Esophagus muscularis mucosa (tissue), 4 donors: Measurements from ENCODE around the gene INCENP.

Source experiments
- CTCF ChIP-seq, 3 experiments: fragments of 200-600 bp in 2 of 3; fragments of 450-650 bp in 1 of 3; sonication (generic) in 2 of 3; IDR thresholded peaks; one replicate each; pipeline ENCODE4 v1.5.1; 2017 to 2019; ENCODE audit warnings: antibody characterized with exemption in 3 of 3, mild to moderate bottlenecking in 2 of 3, moderate library complexity in 1 of 3
- EP300 ChIP-seq: sonication (generic); formaldehyde crosslinking; IDR thresholded peaks from one replicate; pipeline ENCODE4 v1.6.1; 2017; ENCODE audit warnings: antibody characterized with exemption
- POLR2A ChIP-seq: fragments of 450-650 bp; IDR thresholded peaks from one replicate; pipeline ENCODE4 v1.6.1; 2017; ENCODE audit warnings: antibody characterized with exemption, moderate library complexity, mild to moderate bottlenecking, low read depth
- POLR2AphosphoS5 ChIP-seq, 2 donors: sonication (generic); formaldehyde crosslinking; IDR thresholded peaks; one replicate each; pipeline ENCODE4 v1.6.1; 2017; ENCODE audit warnings: antibody characterized with exemption in 2 of 2

- TF ChIP-seq CTCF (IDR thresholded peaks at IDR 0.05): no peak
- no peak for TF ChIP-seq POLR2A
- no peak for TF ChIP-seq EP300
- TF ChIP-seq POLR2AphosphoS5 (IDR thresholded peaks at IDR 0.05): no peak
Observed at GRCh38 chr11:62075438-62075837, 48.4 kb upstream of the INCENP start.
